HepG2 (cell line): Measurements from ENCODE around the gene MAB21L4. TPM values are rescaled to one million over a fixed set of nuclear protein-coding genes. Genes with fewer than 3 reads are reported as not detected.
A peak's percentile ranks its signal among the peaks of the same experiment; 100 is the strongest.

Experiments
- ATAC-seq: fragments of 200-7000 bp; cut with Tn5 transposase; 3 replicates; pipeline ENCODE4 v1.9.1; 2020; ENCODE audit warnings: mild to moderate bottlenecking, moderate library complexity
- BruUV-seq: library from RNA; stranded (reverse); fragments of 400-500 nt; replicated peaks from 2 replicates; lab custom pipeline; 2021; lab: Mats Ljungman, UMichigan
- CTCF ChIA-PET: fragments of 300-600 bp; formaldehyde crosslinking; extraction: SDS; loops from one replicate; lab custom pipeline; 2021; ENCODE audit warnings: low total read pairs, inconsistent platforms, low intra/inter-chr PET ratio; lab: Yijun Ruan, JAX
- POLR2A ChIA-PET: fragments of 350-600 bp; sonication (Branson Sonifier 250); formaldehyde crosslinking; loops from one replicate; lab custom pipeline; 2020; ENCODE audit warnings: antibody characterized with exemption, inconsistent platforms; lab: Yijun Ruan, JAX
- DNase-seq: peaks from one replicate; pipeline ENCODE4 v3.0.0-alpha.2; 2015; ENCODE audit warnings: low spot score
- FAIRE-seq: peaks from 3 replicates; lab custom pipeline; 2011; peaks lifted over from hg19 to GRCh38; lab: Jason Lieb, UNC
- H2AFZ ChIP-seq: one replicate; pipeline ENCODE4 v1.6.1; 2011; ENCODE audit warnings: low read length, inconsistent platforms
- H3K27ac ChIP-seq: fragments of 300-600 bp; 3 replicates; pipeline ENCODE4 v1.8.0; 2011; ENCODE audit warnings: mixed run types, mild to moderate bottlenecking, mixed read lengths, low read length, inconsistent platforms; ENCODE audit not compliant: insufficient read depth; ENCODE audit errors: extremely low read length
- H3K27me3 ChIP-seq, 2 experiments: fragments of 200-600 bp in 1 of 2; 2 replicates in 1 of 2; 3 replicates in 1 of 2; pipeline versions ENCODE4 v1.6.0 to v1.8.0; 2011; ENCODE audit warnings: low read length in 2 of 2, mild to moderate bottlenecking in 2 of 2, moderate library complexity in 2 of 2, inconsistent platforms in 1 of 2; ENCODE audit not compliant: insufficient read depth in 2 of 2, control insufficient read depth in 1 of 2
- H3K36me3 ChIP-seq, 2 experiments: fragments of 200-600 bp in 1 of 2; replicated peaks in 1 of 2; 2 replicates in 1 of 2; 3 replicates in 1 of 2; pipeline versions ENCODE4 v1.5.1 to v1.8.0; 2011; ENCODE audit warnings: low read length in 2 of 2, inconsistent platforms in 1 of 2; ENCODE audit not compliant: insufficient read depth in 2 of 2, control insufficient read depth in 1 of 2
- H3K4me1 ChIP-seq: 2 replicates; pipeline ENCODE4 v1.5.1; 2012; ENCODE audit warnings: low read length, inconsistent platforms; ENCODE audit not compliant: insufficient read depth
- H3K4me2 ChIP-seq: 2 replicates; pipeline ENCODE4 v1.6.0; 2011; ENCODE audit warnings: low read depth, low read length, inconsistent platforms
- H3K4me3 ChIP-seq, 3 experiments: fragments of 200-600 bp in 1 of 3; sonication (generic), shearing (Covaris generic) in 1 of 3; replicated peaks in 1 of 3; 2 replicates each; pipeline ENCODE4 v1.5.1; 2011 to 2016; ENCODE audit warnings: low read length in 3 of 3, inconsistent platforms in 2 of 3, low read depth in 2 of 3, mild to moderate bottlenecking in 2 of 3, control low read depth in 1 of 3, mixed read lengths in 1 of 3; ENCODE audit not compliant: insufficient read depth in 1 of 3
- H3K79me2 ChIP-seq: one replicate; pipeline ENCODE4 v1.6.1; 2011; ENCODE audit warnings: low read length, inconsistent platforms; ENCODE audit not compliant: insufficient read depth
- H3K9ac ChIP-seq: 2 replicates; pipeline ENCODE4 v1.6.0; 2011; ENCODE audit warnings: mild to moderate bottlenecking, low read depth, low read length, inconsistent platforms; ENCODE audit not compliant: insufficient read depth
- H3K9me3 ChIP-seq: 2 replicates; pipeline ENCODE4 v1.5.1; 2012; ENCODE audit warnings: mild to moderate bottlenecking, low read length
- H4K20me1 ChIP-seq: 2 replicates; pipeline ENCODE4 v1.6.0; 2011; ENCODE audit warnings: inconsistent platforms, mild to moderate bottlenecking, low read length, moderate library complexity; ENCODE audit not compliant: insufficient read depth
- BORCS8-MEF2B ChIP-seq: sonication (generic); formaldehyde crosslinking; IDR thresholded peaks from 2 replicates; pipeline ENCODE4 v1.8.0; 2022; ENCODE audit warnings: mild to moderate bottlenecking, missing genetic modification reagents
- GABPB1 ChIP-seq: IDR thresholded peaks from 2 replicates; pipeline ENCODE4 v1.6.1; 2016; ENCODE audit warnings: mild to moderate bottlenecking, missing genetic modification reagents, moderate library complexity, missing compliant biosample characterization
- KLF12 ChIP-seq: sonication (generic); formaldehyde crosslinking; IDR thresholded peaks from 2 replicates; pipeline ENCODE4 v1.4.0; 2020; ENCODE audit warnings: missing genetic modification reagents, borderline replicate concordance
- SNAPC4 ChIP-seq: sonication (generic); formaldehyde crosslinking; IDR thresholded peaks from 2 replicates; pipeline ENCODE4 v1.4.0; 2020; ENCODE audit warnings: mild to moderate bottlenecking, missing genetic modification reagents
- ZNF329 ChIP-seq: sonication (generic); formaldehyde crosslinking; IDR thresholded peaks from 2 replicates; pipeline ENCODE4 v1.9.0; 2021; ENCODE audit warnings: low read depth, mild to moderate bottlenecking, missing genetic modification reagents
- ZNF598 ChIP-seq: sonication (generic); formaldehyde crosslinking; IDR thresholded peaks from 2 replicates; pipeline ENCODE4 v1.5.1; 2020; ENCODE audit warnings: mild to moderate bottlenecking, missing genetic modification reagents, borderline replicate concordance
- WGBS: methylation state at CpG from one replicate; pipeline ENCODE4 v1.1.6; 2017; ENCODE audit warnings: low lambda C conversion rate; 5-methylcytosine and 5-hydroxymethylcytosine counted together
- in situ Hi-C: cut with HindIII; loops from 2 replicates; pipeline ENCODE4 v1.10.0; 2017; ENCODE audit warnings: low pct_unique_long_range_greater_than_20kb; ENCODE audit not compliant: extremely low pct_ligation_motif_present
- intact Hi-C: fragments of 100-400 bp; cut with micrococcal nuclease; formaldehyde crosslinking; loops from one replicate; pipeline ENCODE4 v1.10.0; 2022; ENCODE audit not compliant: unreplicated experiment
- polyA plus RNA-seq, 8 experiments: library from polyadenylated mRNA; depleted of rRNA in 3 of 8; stranded (reverse) in 7 of 8; unstranded in 1 of 8; fragments of >200 nt; fragmentation: Illumina TruSeq in 4 of 8; extraction: Trizol in 4 of 8; gene quantifications; 2 replicates each; pipeline versions ENCODE4 v1.2.1 to v1.2.3, GENCODE V29; 2011 to 2016; ENCODE audit warnings: low read depth in 4 of 8, missing spikeins in 1 of 8, mixed read lengths in 1 of 8; ENCODE audit not compliant: insufficient read depth in 1 of 8
- total RNA-seq, 5 experiments: library from RNA; depleted of rRNA; stranded (reverse); fragments of >200 nt; fragmentation: Illumina TruSeq; extraction: Trizol; gene quantifications; 2 replicates each; pipeline ENCODE4 v1.2.3, GENCODE V29; 2016; ENCODE audit warnings: low read depth in 1 of 5
- TF ChIP-seq, protein P1 (sequence below): sonication (generic); formaldehyde crosslinking; IDR thresholded peaks from 2 replicates; pipeline ENCODE4 v1.5.1; 2020; ENCODE audit warnings: mild to moderate bottlenecking, missing genetic modification reagents, moderate library complexity
- TF ChIP-seq, protein P2 (sequence below): sonication (generic); formaldehyde crosslinking; IDR thresholded peaks from 2 replicates; pipeline ENCODE4 v1.4.0; 2020; ENCODE audit warnings: mild to moderate bottlenecking, missing genetic modification reagents, borderline replicate concordance

The MAB21L4 gene
- total and polyA plus RNA-seq, 2 of the 13 experiments (the other 11 are each of a cell fraction or from before 2014, with no cell fraction given) = 3.0 to 14.0 TPM

DNA sequence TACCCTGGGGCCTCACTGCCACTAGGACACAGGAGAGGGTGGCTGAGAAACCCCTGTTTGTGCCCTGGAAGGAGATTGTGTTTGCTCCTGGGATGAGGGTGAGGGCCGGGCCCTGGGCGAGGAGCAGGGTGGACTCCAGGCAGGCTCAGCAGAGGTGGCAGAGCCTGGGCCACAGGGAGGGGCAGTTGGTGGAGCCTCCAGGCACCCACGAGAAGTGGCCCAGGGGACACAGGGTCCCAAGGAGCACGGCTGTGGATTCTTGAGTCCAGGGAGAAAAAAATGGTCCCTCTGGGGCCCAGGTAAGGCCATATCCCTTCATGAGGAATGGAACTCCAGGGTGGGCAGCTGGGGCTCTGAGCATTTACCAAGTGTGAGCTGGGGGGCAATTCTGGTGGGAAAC lies 8.3 kb downstream of the MAB21L4 start:
- BruUV-seq = no TSS peak
- POLR2A ChIA-PET = interaction anchor here (1.5 to 9.3 kb wide), 3 partner anchors 13 to 30 kb away, joined by 5 to 63 read pairs (median 5); no protein-coding TSS in a partner anchor

More for the DNA sequence above, 8.3 kb downstream of the MAB21L4 start:
- Histone ChIP-seq H3K27ac (no peak overlapping the region), H3K79me2 (no peaks in the 10 kb centered on the region), H4K20me1 (no peaks in the 10 kb centered on the region), H3K4me1 (peaks cover 51% of the 10 kb centered on the region), H3K4me3 (no peak overlapping the region), H3K27me3 (no peaks in the 10 kb centered on the region; a peak in 1 of 5 replicates), H2AFZ (no peak overlapping the region), H3K36me3 (no peaks in the 10 kb centered on the region), H3K9ac (no peak overlapping the region), H3K4me2 (no peak overlapping the region), H3K9me3 (no peaks in the 10 kb centered on the region)
- FAIRE-seq (no peak), ATAC-seq (peak; percentile 3; the same call in 2 of the 3 replicates), DNase-seq (no peak)
- in situ Hi-C loops (no loop called here), intact Hi-C loops (no loop called here)
- 81% methylated on average over 3 of the region's 4 CpGs for WGBS
- TF ChIP-seq ZNF329 (CRISPR knock-in tag) (no peak), GABPB1 (no peak), BORCS8-MEF2B (CRISPR knock-in tag) (peak; percentile 35; the same call in 1 of the 2 replicates), SNAPC4 (no peak), KLF12 (CRISPR knock-in tag) (no peak), ZNF598 (0 out of 2 replicates have a peak, but pooled peaks have one; percentile 13)
- TF ChIP-seq, protein P1, sequence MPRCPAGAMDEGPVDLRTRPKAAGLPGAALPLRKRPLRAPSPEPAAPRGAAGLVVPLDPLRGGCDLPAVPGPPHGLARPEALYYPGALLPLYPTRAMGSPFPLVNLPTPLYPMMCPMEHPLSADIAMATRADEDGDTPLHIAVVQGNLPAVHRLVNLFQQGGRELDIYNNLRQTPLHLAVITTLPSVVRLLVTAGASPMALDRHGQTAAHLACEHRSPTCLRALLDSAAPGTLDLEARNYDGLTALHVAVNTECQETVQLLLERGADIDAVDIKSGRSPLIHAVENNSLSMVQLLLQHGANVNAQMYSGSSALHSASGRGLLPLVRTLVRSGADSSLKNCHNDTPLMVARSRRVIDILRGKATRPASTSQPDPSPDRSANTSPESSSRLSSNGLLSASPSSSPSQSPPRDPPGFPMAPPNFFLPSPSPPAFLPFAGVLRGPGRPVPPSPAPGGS = 0 out of 2 replicates have a peak, but pooled peaks have one; percentile 19
- TF ChIP-seq, protein P2, sequence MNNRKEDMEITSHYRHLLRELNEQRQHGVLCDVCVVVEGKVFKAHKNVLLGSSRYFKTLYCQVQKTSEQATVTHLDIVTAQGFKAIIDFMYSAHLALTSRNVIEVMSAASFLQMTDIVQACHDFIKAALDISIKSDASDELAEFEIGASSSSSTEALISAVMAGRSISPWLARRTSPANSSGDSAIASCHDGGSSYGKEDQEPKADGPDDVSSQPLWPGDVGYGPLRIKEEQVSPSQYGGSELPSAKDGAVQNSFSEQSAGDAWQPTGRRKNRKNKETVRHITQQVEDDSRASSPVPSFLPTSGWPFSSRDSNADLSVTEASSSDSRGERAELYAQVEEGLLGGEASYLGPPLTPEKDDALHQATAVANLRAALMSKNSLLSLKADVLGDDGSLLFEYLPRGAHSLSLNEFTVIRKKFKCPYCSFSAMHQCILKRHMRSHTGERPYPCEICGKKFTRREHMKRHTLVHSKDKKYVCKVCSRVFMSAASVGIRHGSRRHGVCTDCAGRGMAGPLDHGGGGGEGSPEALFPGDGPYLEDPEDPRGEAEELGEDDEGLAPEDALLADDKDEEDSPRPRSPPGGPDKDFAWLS (CRISPR knock-in tag) = no peak
- CTCF ChIA-PET = no interaction called here
